Stimulated activated CD4-positive, alpha-beta T cell treated with anti-CD3 and anti-CD28 coated beads, TNF-alpha, amount 100 ng/mL, for 24 hours (primary cell): ENCODE results near the gene FARS2.

Experiments used
- DNase-seq, 3 experiments: peaks; one replicate each; pipeline ENCODE4 v3.0.0-alpha.2; 2020; ENCODE audit warnings: low read depth in 3 of 3

Gene FARS2

DNA sequence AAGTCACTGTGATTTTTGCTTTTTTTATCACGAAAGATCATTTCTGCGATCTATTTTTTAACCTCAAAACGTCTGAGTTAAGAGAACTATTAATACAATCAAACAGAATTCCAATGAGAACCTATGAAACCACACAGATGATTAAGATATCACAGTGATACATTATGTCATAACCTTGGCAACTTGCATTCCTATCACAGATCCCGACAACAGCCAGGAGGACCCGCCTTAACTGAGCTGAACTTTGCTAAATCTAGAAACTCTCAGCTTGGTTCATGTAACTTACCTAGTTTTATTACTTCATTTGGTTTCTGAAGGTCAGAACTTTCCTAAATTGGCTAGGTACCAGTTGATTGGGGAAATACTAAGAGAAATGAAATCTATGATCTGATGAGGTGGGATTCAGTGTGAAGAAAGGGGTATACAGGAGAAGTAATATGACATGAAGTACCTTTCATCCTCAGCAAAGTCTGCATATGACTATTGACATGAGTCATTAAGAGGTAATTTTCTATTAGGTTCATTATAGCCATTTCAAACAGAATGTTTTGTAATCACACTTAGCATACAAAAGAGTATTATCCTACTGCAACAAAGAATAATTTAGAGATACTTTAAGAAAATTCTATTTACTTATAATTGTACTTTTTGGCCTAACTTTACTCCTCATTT lies 11.7 kb upstream of the FARS2 start:
- no peak for DNase-seq

DNA sequence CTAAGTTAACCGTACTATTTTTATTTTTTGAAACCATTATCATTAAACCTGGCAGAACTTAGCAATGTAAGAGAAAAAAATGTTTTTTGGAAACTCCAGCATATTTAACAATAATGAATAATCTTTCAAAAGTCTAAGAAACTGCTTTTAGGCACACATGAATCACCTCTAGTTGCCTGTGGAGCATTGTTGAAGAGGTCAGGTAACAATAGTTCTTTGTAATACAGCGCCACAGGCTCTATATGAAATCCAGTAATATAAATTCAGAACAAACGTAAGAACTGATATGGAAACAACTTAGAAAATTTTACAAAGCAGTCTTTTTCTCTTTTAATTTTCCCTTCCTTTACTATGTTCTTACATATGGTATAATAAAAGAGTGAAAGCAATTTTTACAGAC lies 10.9 kb upstream of the FARS2 start:
- DNase-seq, result no peak

DNA sequence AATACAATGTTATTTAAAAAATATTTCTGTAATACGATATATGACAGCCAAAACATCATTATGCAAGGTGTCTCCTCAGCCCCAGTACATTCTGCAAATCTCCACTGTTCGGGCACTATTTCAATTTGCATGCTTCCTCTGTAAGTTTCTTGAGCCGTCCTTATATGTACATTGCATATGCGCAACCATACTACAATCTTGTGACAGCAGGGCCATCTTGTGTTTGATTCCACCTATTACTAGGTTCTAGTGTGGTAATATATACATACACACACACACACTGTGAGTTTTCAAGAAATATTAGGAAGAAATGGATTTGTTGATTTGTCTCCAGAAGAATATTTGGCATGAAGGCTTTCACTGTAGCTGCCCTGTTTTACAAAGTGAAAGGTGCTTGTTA lies 10.4 kb upstream of the FARS2 start:
- DNase-seq, result no peak

DNA sequence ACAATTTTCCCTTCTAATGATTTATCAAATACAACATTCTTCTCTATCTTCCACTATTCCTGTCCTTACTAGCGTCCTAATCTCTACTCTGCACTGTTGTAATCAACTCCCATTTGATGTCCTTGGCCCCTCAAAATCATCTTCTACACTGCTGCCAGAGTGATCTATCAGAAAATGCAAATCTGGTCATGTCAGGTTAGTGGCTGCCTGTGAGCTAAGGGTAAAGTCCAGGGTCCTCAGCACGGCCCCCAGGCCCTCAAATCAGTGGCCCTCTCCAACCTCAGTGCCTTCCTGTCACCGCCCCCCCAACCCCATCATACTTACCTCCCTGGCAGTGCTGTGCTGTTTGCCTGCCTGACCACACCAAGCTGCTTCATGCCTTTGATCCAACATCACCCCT lies 4.4 kb upstream of the FARS2 start:
- no peak for DNase-seq

DNA sequence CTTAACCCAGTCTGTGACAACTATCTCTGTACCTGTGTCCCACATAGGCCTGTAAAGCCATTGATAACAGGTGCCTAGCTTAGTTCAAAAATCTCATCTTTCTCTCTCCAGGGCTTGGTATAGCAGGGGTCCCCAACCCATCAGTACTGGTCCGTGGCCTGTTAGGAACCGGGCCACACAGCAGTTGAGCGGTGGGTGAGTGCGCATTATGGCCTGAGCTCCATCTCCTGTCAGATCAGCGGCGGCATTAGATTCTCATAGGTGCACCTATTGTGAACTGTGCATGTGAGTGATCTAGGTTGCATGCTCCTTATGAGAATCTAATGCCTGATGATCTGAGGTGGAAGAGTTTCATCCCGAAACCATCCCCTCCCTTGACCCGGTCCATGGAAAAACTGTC lies 3.9 kb upstream of the FARS2 start:
- DNase-seq, result no peak

DNA sequence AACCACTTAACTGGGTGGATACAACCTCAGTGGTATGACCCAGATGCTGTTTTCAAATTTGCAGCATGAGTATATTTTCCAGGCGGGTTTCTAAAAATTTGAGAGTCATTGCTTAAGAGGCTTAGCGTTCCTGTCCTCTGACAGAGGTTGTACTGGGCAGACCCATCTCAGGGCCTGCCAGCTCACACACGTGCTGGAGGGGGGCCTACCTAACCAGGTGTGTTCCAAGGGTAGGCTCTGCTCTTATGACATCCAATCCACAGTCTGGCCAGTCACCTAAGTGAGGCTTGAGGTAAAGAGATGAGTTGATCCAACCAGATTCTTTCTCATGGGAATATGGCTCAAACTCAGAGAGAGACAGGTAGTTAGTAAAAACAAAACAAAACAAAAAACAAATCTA lies 1.9 kb upstream of the FARS2 start:
- no peak for DNase-seq

DNA sequence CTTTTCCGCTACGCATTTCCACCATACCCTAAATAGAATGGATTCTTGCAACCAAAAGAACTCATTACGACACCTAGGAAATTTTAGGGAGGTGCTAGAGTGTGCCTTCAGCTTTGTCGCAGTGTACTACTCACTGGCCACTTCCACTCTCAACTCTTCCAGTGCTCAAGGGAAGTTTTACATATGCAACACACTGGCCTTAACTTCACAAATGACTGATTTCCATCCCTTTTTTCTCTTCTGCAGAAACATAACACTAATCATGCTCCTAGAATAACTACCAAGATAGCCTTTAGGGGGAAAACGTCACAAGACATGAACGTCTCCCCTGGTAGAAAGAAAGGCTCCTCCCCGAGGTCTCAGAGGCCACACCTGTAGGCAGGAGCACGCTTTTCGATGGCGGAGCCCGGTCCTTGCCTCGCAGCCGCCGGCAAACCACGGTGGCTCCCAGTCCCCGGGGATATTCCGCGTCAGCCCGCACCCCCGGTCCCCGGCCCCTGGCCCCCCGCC lies 1.1 kb upstream of the FARS2 start:
- DNase-seq, result peak; percentile 50 to 67 (median 63)

DNA sequence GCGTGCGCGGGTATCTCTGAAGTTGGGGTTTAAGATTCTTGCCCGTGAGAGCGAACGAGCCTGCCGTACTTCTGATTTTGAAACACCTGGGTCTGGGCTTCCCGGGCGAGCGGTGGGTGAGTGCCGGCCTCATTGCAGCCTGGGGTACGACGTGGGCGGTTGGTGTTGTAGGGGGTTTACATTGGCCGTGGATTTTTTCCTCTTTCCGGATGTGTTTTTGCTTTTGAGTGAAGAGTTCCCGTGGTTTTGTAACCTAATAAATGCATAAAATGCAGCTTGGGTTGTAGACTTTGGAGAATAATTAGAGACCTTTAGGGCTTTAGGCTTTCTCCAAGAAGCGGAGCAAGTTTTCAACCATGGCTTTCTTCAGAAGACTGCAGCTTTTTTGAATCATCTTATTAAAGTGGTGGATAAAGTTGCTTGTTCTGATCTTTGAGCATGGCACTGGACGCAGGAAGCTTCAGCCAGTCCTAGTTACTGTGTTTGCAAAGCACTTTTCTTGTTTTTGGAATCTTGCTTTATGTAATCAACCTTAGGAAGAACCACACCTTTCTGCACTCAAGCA lies 314 bp downstream of the FARS2 start:
- no peak for DNase-seq

DNA sequence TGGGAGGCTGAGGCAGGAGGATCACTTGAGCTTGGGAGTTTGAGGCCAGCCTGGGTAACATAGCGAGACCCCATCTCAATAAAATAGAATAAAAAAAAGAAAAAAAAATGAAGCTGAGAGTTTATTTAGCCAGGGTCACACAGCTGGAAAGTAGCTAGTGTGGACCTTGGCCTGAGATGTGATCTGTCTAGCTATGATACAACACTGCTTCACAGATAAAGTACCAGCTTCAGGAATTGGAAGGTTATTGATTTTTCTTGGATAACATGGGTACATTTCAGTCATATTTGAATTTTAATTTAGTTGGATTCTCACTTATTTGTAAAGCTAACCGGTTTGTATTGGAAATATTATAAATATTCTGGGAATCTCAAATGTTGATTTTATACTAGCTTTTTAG lies 5.1 kb downstream of the FARS2 start:
- DNase-seq, result no peak

DNA sequence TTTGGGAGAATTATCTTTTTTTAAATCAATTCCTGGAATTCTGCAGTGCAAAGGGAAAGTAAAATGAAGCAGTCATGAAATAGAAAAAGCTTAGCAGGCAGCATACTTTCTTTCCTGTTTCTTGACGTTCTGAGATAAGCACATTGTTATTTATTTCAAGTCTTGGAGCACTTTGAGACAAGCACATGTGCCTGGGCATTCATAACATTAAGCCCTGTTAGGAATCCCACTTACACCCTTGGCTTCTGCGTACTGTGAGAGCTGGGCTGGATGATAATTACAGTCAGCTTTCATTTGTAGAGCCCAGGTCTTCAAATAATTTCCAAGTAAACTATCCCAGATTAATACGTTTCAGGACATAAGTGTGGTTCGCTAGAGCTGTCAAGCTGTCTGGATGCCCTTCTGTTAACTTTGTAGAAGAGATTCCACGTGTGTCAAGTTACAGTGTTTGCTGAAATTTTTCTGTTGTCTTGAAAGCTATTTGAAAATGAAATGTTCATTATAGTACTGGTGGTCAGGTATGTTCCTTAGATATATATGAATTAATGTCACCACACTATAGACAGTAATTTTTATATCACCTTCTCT lies 8.9 kb downstream of the FARS2 start:
- no peak for DNase-seq

DNA sequence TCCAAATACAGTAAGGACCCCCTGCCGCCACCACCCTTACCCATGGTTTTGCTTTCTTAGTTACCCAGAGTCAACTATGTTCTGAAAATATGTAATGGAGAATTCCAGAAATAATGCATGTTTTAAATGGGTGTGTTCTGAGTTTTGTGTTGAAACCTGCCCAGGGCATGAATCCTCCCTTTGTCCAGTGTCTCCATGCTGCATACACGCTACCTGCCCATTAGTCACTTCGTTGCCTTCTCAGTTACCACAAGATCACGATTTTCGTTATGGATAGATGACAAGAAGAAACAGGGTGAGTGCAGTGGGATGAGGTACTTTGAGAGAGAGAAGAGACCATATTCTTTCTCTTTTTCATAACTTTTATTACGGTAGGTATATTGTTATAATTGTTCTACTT lies 10.6 kb downstream of the FARS2 start:
- DNase-seq, result no peak

DNA sequence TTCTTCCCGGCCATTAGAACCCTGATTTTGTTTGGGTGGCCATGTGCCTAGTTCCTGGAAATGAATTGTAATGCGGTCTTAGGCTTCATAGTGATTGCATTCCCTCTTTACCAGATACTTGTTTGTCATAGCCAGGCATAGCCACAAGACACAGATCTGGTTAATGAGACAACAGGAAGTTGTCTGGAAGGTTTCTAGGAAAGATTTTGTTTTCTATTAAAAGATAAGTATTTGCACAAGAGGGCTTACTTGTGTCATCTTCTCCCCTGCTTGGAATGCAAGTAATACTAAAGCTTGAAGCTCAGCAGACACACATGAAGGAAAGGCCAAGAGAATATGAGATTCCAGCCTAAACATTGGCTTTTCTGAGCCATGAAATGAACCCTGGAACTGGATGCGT lies 12.9 kb downstream of the FARS2 start:
- DNase-seq, result no peak

DNA sequence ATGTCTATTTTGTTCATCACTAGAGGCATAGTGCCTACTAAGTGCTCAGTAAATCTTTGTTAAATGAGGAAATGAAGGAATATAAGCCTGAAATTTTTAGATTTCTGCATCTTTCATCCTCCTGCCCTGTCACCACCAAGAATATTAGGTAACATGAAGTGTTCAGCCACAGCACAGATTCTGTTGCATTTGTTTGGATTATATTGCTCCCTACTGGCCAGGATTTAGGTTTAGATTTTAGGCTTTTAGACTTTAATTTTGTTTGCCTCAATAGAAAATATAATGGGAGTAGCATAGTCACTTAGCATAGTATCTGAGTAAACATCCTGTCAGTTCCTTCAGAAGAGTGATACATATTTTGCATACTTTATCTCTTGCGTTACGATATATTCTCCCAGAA lies 14.2 kb downstream of the FARS2 start:
- DNase-seq, result no peak

DNA sequence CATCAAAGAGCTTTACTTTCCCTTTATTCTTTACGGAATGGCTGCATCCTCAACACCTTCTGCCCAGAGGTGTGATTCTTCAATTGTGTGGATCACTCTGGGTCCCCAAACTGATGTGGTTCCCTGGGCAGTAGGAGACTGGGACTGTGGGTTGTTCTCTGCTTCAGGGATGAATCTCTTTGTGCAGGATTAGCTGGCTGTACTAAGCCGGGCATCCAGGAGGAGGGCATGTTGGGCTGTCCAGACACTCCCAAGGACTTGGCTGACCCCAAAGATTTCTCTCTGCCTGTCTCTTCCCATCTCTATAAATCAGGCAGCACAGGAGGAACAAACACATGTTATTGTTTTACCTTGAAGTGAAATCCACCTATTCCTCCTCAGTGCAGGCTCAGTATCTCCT lies 15.3 kb downstream of the FARS2 start:
- DNase-seq, result no peak

DNA sequence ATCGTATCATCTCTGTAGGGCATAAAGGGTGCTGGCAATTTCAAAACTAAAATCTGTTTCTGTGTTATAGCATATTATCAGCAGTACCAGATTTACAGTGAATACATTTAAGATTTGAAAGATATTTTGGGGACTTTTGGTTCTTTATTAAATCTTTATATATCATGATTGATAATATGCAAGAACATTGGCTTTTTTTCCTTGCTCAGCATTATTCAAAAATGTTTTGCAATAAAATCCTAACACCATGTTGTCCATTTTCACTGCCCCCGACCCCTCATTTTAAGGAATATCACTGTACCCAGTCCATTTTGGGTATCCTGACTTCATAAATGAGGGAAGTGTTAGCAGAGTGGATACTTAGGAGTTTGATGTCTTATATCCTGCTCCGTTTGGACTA lies 16.3 kb downstream of the FARS2 start:
- DNase-seq, result no peak

DNA sequence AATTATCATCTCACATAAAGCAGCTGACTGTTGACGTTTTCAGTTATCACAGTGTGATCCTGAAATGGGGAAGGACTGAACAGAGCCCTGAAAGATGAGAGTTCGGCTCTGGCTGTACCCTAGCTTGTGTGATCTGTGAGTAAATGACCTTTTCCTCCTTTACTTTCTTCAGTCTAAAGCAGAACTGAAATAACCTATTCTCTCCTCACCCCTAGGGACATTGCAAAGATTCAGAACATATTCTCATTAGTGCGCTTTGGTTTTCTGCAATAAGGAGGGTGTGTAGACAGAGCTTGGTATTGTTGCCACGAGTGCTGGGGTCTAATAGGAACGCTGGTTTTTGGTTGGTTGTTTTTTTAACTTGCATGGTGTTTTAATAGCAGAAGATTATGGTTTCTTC lies 16.7 kb downstream of the FARS2 start:
- DNase-seq, result no peak

DNA sequence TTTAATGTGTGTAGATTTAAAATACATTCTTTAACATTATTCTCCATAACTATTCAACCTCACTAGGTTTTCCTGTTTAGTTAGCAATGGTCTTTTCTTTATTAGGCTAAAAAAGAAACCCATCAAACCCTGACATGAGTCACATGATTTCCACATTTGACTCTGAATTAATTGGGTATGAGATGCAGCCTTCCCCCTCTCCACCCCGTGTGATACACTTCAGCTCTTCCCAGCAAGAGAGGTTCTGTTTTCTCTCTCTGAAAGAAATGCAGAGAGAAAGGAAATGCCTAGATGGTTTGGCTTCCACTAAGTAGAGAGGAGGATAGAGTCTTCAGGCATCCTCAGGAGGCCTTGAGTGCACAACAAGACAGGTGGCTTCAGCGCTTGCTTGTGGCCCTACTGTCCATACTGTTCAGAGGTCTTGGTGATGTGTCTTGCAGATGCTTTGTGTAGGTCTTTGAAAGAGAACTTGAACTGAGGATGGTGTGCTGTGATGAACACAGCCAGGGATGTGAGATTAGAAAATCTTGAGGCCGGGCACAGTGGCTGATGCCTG lies 17.3 kb downstream of the FARS2 start:
- no peak for DNase-seq

DNA sequence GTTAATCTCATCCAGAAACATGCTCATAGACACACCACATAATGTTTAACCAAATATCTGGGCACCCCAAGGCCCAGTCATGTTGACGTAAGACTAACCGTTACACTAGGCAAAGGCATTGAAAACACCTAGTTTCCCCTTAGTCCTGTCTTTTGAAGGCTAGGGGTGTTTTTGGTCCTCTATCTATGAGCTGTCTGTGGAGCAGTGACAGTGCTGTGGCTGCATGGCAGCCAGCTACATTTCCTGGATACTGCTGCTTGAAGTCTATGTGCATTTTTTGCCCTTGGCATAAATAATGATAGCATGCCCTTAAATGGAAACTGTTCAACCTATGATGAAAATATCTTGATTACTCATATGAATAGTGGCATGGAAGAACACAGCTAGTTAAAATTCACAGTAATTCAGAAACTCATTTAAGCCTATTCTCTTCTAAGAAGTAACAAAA lies 18.6 kb downstream of the FARS2 start:
- peak in 1 of 3 experiments; percentile 9 for DNase-seq

DNA sequence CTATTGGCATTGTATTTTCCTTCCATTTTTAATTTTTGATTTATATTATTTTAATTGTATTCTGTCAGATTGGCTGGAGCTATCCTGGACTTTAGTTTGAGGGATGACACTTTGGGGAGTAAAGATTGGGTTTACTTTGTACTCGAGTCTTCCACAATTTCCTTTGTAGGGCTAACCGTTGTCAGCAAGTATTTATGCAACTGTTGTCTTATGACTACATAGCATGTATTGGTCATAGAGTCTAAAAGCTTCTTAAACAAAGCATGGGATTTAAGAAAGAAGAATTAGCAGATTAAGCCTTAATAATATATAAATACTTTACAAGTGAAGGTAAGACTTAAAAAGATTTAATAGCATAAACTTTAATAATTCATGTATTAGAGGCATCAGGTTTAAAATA lies 19.6 kb downstream of the FARS2 start:
- DNase-seq, result no peak

DNA sequence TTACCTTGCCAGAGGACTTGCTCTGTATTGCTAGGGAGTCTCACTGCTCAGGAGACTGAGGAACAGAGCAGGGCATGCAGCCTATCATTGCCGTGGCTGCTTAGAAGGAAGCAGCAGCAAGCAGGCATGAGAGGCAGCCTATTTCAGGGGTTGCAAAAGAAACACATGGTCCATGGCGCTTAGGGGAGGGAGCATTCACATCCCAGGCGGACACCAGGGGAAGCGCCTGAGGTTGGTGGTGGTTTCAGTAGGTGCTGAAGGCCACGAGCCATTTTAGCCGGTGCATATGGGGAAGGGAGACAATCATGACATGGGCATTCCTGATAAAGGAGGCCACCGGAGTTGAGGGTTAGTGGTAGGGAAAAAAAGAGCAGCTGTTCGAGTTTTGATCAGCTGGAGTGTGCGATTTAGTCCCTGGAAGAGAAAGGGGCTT lies 20.9 kb downstream of the FARS2 start:
- no peak for DNase-seq

DNA sequence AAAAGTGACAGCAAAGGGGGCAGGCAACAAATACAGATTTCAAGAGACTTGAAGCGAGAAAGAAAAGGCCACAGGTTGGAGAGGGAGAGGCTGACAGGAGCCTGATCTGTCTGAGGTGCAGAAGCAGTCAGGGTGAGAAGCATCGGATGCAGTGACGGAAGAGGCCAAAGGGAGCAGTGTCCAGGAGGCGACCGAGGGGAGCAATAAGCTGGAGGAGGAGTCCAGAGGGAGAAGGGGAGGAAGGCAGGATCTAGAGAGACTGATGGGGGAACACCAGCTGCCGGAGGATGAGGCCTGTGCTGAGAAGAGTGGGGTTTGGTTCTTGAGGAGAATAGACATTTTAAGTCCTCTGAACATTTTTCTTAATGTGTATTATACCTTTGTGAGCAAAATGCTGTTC lies 23.8 kb downstream of the FARS2 start:
- no peak for DNase-seq

DNA sequence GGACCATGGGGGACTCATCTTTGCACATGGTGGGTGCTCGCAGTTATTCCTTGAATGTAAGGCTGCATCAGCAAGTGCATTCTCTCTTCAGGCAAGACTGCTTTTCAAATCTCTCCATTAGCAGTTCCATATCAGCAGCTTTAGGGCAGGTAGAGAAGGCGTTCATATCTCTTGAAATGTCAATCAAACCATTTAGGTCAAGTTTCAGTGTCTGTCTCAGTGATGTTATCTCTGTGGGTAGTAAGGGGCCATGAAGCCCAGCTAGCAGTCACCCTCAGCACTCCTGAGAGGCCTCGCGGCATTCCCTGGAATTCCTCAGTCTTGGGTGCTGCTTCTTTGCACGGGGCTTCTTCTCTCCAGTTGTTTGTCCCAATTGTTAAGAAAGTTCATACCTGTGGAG lies 24.2 kb downstream of the FARS2 start:
- DNase-seq, result no peak

DNA sequence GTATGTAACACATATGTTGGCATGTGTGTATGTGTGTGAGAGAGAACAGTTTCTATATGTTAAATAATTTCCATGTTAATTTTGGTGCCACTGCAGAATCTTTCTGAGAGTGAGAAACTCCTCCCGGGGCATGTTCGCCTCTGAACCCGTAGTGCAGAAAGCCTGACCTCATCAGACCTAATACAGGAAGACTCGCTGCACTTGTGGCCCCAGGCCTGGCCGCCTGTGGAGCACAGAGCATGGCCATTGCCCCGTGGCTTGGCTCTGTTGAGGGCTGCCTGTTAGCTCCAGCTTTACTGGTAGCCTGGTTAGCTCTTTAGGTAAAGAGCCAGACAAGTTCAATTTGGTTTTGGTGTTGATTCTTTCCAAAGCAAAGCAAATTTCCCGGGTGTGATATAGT lies 25.5 kb downstream of the FARS2 start:
- DNase-seq, result no peak
